HG03175 (cell line): ENCODE data around the gene ECI1.
A peak's percentile ranks its signal among the peaks of the same experiment; 100 is the strongest.
"Not testable (repeated sequence)": the region's sequence is repeated elsewhere in the genome, so short reads cannot be mapped to it uniquely, and the experiment has no call there.

Experiments used
- ATAC-seq: cut with Tn5 transposase; IDR thresholded peaks from one replicate; pipeline ENCODE4 v1.9.1; 2021; ENCODE audit warnings: mild to moderate bottlenecking, moderate library complexity; ENCODE audit not compliant: unreplicated experiment

The ECI1 gene

DNA sequence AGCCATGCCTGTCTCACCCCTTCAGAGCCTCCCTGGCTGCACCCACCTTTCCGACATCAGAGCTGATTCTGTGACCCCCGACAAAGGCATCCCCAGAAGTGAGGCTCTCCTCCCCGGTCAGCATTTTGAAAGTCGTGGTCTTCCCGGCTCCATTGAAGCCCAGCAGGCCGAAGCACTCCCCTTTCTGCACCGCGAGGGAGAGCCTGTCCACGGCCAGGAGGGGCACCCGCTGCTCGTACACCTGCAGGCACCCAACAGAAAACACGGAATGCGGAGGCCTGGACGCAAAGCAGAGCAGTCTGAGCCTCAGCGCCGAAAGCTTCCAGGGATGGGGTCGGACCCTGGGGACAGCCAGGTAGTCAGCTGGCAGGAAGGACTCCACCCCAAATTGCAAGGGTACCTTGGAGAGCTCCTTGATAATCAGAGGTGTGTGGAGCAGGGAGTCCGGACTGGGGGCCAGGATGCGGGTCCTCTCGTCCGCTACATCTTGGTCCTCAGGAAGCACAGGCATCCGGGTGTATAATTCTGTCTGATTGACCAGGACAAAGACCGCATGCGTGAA is 29.7 kb upstream of the ECI1 start:
- no peak for ATAC-seq

DNA sequence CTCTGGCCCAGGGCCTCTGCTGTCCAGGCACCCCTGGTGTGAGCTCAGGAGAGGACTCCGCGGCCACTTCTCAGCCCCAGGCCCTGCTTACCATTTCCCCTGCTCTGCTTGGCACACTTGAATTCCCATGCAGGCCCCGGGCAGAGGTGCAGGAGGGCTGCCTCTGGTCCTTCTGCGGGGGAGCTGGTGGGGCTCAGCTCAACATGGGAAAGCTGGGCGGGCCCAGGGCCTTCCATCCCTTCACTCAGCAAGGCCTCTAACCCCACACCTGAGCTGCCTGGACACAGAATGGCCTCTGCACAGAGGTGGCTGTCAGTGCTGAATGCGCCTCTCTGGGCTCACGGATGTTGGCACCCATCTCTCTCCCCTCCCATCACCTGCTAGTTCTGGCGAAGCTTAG is 29.1 kb upstream of the ECI1 start:
- ATAC-seq, result no peak

DNA sequence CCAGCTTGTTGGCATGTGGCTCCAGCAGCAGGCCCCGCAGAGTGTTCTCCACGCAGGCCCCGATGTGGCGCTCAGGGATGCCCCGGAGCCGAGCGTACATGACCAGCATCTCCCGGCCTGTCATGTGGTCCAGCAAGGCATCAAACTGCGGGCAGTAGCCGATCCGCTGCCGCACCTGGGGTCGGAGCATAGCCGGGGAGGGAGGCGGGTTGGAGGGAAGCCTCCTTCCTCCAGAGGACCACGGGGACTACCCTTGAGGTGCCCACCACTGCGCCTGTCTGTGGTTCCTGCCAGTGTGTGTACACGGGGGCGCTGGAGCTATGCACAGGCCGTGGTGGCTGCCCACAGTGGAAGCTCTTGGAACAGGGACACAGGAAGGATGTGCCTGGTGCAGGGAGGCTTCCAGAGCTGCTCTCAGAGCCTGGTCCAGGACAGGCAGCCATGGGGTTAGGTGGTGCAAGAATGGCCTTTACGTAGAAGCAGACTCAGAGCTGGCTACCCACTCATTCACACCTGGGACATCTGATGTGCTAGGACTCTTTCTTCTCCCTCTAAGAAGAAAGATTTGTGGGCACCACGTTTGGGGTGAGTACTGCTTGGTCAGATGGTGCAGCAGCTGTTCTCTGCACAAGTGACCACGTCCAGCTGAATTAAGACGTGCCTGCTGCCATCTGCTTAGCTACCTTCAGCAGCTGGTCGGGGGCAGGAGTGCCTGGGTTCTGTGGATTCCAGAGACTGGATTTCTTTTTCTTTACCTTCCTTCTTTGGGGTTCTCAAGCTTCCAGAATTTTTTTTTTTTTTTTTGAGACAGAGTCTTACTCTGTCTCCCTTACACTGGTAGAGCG is 27.8 kb upstream of the ECI1 start:
- no peak for ATAC-seq

DNA sequence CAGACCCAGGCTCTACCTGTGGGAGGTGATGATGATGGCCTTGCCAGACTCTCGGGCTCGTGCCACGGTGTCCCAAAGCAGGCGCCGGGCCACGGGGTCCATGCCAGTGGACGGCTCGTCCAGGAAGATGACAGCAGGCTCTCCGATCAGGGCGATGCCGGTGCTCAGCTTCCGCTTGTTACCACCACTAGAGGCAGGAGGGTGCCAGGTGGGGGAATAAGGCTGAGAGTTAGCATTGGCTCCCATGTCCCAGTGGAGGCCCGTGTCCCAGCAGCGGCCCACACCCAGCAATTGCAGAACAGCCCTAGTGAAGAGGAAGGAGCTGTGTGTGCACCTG is 26.9 kb upstream of the ECI1 start:
- no peak for ATAC-seq

DNA sequence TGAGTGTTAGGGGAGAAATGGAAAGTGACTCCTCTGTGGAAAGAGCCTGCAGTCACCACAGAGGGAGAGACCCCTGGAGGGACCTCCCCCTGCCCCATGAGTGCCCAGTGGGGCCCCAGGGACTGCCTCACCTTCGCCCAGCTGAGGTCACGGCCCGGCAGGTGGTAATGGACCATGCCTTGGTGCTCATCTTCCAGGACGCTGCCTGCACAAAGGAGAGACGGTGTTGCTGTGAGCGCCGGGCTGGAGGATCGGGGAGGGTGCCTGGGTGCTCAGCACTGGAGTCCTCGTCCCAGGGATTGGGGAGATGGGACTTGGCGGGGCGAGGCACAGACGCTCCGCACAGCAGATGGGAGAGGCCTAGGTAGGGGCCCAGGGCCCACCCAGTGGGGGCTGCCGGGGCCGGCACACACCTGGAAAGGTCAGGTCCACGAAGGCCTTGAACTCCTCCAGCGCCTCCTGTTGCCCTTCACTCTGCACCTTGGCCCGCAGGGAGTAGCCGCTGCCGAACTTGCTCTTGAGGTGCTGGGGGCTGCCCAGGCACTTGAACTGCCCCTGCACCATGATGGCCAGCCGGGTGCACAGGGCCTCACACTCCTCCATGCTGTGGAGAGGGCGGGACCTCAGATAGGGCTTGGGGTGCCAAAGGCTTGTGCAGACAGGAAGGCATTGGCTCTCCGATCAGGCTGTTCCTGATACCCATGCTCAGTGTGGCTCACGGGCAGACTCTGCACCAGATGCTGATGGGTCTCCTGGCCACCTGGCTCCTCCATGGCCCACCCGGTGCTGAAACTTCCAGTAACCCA is 26.3 kb upstream of the ECI1 start:
- ATAC-seq, result no peak

DNA sequence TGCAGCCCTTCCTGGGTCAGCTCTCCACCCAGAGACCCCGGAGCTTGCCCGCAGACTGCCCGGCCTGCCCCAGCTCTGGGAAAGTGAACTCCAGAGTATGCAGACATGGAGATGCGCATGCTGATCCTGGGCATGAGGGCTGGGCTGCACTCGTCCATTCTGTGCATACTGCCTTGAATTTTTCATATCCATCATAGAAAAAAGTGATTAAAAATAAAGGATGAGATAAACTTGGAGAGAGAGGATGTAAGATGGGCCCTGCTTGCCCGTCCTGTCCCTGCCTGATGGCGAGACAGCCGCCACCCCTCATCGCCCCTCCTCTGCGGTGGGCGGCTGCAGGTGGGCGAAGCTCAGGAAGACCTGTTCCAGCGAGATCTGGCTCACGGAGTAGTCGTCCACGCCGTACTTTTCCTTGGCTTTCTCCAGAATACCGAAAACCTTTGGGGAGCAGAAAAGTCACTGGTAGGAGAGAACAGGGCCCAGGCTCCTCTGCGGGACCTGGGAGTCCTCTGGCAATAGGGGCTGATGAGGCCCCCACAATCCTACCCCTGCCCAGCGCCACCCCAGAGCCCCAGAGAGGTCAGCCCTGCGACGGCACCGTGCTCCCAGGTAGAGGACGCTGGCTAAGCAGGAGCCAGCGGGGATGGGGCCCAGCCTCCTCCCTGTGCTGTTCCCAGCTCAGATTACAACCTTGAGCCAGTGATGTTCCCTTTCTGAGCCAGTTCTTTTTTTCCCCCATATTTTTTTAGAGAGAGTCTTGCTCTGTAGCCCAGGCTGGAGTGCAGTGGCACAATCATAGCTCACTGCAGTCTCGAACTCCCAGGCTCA is 25.2 kb upstream of the ECI1 start:
- ATAC-seq, result no peak

DNA sequence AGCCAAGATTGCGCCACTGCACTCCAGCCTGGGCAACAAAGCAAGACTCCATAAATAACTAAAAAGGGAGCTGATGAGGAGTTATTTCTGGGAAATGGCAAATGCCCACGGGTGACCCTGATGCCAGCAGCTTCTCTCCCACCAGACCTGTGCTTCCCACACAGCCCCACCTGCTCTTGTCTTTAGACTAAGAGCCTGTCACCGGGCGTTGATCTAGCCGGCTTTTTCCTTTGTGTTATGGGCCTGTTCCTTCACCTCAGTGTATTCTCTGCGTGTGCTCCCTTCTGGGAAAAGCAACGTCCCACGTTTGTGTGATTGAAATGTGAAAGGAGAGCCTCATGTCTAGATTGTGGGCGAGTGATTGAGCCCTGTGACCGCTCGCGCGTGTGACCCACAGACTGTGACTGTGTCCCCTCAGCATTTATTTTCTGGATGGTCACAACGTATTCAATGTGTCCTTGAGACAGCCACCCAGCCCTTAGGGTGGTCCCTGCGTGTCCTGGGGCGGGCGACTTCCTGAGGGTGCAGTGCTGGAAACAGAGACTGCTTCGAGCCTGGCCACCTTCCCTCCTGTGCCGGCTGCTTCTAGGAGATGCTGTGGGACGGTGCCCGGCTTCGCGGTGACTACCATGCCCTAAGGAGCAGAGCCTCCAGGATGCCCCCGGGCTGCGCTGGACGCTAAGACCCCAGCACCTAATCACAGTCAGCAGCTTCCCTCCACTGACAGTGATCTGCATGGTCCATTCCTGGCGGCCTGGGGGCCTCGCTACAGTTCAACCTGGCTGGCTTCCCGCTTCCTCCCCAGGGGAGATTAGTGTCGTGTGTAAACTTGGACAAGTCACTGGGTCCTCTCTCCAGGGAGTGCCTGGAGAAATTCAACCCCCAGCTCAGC is 24.3 kb upstream of the ECI1 start:
- ATAC-seq, result no peak

DNA sequence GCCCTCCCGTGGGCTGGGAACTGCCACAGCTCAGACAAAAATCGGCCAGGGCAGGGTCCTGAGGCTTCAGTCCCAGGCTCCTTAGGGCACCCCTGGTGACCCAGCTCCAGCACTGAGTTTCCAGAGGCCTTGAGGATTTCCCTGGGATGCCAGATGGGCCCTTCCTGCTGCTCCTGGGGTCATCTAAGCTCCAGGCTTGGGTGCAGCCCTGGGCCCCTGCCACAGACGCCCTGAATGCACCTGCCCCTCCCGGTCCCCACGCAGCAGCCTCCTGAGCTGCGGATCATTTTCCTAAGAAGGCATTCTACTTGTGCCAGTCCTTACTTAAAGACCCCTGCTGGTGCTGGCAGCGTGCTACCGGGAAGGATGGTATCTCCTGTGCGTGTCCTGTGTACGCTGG is 22.5 kb upstream of the ECI1 start:
- ATAC-seq, result no peak

DNA sequence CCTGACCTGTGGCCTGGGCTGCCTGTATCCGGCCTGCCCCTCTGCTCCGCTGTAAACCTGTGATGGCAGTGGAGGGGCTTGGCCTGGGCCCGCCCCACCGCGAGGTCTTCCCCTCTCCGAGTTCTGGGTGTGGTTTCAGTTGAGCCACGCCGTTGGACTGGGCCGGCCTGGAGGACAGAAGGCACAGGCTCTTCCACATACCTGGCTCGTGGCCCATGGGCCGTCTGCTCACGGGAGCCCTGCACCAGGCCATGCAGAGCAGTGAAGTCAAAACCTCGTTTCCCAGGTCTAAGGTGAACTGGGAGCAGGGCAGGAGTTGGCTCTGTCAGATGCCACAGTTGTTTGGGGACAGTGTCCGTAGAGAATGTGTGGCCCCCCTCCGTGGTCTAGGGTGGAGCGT is 22.1 kb upstream of the ECI1 start:
- no peak for ATAC-seq

DNA sequence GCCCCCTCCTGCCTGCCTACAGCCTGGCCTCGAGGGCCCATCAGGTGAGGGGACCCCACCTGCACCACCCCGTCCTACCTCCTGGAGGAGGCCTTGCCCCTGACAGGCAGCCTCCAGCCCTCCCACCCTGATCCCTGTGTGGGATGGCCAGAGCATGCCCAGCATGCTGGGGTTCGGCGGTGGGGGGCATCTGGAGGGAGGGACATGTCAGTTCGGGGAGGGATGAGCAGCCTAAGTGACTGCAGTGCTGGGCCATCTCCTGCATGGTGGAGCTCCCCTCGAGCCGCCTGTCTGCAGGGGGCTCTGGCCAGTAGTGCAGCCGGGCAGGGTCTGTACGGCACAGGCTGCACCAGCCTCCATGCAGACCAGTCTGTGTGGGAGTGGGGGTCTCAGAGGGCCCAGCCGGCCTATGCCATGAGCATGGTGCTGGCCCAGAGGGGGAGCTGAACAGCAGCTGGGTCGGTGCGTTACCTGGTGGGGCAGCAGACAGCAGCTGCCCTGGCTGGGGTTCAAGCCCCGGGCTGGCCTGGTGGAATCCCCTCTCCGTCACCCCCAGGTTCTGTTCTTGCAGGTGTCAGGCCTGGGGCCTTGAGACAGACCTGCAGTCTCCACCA is 20.6 kb upstream of the ECI1 start:
- ATAC-seq, result no peak

DNA sequence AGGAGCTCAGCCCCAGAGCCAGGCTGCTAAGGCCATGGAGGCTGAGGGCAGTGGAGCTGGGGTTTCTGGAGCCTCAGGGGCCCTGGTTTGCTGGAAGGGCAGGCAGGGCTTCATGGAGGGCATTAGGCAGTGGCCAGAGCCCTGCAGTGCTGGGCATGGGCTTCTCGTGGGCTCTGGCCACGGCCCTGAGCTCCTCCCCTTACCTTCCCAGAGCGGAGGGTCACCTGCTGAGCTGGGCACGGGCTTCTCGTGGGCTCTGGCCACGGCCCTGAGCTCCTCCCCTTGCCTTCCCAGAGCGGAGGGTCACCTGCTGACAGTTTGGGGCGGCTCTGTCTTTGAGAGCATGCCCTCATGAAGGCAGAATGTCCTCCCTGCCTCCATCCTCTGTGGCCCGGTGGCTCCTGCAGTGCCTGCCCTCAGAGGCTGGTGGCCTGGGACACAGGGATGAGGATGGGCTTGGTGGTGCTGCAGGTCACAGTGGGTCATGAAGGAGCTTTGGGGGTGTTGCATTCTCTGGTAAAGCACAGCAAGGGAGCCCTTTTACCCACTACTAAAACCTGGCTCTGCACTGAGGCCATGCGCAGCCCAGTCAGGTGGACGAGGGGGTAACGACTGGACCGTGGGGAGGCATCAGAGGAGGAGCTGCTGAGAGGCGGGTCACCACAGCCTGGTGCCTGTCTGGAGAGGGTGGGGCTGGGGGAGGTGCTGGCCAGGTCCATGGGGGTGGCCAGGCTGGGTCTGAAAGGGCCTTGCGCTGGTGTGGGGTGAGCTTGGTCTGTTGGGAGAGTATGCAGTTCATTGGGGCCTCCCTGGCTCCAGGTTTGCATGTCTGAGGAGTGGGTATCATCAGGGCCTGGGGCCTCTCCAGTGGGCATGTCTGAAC is 19.4 kb upstream of the ECI1 start:
- no peak for ATAC-seq

DNA sequence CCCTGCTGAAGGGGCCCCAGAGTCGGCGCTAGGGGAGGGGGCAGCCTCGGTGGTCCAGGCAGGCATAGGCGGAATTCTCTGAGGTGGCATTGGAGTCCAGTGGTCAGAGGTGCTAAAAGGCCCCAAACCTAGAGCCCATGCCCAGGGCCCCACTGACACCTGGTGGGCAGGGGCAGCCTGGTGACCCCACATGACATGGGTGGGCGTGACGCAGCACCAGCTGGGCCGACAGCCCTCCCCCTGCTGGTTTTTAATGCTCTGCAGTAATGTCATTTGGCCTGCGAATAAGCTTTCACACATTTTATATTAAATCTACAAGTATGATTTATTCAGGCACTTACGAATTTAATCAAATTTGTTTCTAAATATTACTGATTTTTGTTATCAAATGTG is 18.7 kb upstream of the ECI1 start:
- no peak for ATAC-seq

DNA sequence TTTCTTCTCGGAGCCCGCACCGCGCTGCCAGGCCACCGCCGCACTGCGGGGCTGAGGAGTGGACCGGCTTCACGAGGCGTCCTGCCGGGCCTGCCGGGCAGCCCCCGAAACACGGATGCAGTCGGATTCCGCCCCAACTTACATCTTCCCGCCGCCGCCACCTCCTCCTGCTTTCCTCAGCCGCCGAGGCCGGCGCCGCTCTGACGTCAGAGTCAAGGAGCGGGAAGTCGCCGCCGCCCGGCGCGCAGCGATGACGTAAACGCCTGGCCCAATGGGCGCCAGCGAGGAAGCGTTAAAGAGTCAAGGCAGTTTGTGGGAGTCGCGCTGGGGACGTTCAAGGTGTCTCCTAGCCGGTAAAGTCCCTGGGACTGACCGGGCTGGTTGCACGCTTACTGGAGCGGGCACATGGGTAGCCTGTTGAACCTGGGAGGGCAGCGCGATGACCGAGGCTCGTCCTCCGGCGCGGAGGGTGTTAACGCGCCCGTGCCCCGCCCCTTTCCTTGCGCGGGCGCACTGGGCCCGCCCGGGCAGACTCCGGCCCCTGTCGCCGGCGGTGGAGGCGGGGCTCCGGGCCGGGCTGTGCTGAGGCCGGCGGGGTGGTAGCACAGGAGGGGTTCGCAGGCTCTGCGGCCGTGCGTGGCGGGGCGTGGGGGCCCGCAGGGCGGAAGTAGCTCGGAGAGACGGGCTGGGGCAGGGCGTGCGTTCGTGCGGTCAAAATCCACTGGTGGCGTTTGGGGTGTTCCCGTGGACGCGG is 16.7 kb upstream of the ECI1 start, which contains the start of gene RNPS1:
RNPS1 (minus strand) TSS at position 214 of the 754 bp plus-strand sequence. CDS start 3,483 bp downstream, outside the sequence.
- peak; percentile 80 for ATAC-seq

DNA sequence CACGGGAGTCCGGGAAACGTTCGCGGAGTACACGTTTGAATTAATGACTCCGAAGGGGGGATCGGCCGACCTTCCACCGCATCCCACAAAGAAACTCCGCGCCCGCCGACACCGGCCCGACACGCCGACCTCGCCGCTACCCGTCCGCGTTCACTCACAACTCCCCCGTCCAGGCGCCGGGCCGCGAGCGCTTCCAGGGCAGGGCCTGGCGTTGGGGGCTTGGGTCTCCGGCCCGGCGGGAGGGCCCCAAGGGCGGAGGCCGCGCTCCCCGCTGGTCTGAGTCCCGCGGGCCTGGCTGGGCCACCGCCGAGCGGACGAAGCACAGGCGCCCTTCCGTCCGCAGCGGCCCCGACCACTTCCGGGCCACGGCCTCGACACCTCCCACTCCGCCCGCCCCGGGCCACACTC is 16.1 kb upstream of the ECI1 start:
- peak; percentile 65 for ATAC-seq

DNA sequence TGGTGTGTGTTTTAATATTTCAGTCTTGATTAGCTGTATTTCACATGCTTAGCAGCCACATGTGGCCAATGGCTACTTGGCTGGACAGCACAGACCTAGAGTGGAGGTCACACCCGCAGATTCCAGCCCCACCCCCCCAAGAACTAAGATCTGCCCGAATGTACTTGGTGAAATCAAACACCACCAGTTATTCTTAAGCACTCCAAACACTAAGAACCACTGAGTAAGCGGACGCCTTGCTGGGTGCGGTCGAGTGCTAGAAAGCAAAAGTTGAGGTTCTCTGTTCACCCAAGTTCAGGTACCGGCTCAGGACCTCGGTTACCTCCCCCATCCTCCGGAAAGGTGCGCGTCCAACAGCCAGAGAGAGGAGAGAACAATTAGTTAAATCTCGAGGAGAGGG is 15.5 kb upstream of the ECI1 start:
- not testable (repeated sequence) for ATAC-seq

DNA sequence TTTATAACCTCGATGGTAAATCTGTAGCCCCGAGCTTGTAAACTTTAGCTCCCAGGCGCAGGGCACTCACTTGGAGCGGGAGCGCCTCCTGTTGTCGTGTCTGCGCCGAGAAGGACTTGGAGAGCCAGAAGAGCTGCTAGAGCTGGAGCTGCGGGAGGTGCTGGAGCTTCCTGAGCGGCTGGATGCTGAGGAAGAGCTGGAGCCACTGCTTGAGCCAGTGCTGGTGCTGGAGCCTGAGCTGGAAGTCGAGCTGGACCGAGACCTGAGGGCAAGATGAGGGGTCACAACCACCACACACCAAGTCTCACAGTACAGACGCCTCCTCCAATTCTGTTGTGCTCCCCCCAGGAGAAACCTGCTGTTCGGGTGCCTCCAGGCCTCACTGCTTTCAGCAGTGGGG is 11.6 kb upstream of the ECI1 start:
- not testable (repeated sequence) for ATAC-seq

DNA sequence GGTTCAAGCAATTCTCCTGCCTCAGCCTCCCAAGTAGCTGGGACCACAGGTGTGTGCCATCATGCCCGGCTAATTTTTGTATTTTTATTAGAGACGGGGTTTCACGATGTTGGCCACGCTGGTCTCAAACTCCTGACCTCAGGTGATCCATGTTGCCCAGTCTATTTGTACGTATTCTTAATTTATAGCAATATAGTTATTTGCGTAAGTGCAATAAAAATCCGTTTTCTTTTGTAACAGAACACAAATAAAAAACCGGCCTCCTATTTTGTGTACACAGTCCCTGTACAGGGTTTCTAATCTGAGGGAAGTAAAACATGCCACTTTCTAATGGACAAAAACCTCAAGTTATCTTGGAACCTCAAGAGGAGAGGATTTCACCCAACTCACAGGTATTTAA is 8.9 kb upstream of the ECI1 start:
- ATAC-seq, result no peak

DNA sequence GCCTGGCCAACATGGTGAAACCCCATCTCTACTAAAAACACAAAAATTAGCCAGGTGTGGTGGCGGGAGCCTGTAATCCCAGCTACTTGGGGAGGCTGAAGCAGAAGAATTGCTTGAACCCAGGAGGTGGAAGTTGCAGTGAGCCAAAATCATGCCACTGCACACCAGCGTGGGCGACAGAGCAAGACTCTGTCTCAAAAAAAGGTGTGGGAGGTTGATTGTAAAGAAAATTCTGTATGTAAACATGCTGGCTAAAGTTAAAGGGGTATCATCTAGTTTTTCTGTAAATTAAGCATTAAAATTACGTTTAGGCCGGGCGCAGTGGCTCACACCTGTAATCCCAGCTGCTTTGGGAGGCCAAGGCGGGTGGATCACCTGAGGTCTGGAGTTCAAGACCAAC is 7.1 kb upstream of the ECI1 start:
- not testable (repeated sequence) for ATAC-seq
